ENCODE data around the gene OCEL1. TPM values are rescaled to one million over a fixed set of nuclear protein-coding genes. Genes with fewer than 3 reads are reported as not detected.

Gene OCEL1
- total and polyA plus RNA-seq, 3 donors from 2014 or later = 6.6 to 17.5 (median 13.9) TPM

DNA sequence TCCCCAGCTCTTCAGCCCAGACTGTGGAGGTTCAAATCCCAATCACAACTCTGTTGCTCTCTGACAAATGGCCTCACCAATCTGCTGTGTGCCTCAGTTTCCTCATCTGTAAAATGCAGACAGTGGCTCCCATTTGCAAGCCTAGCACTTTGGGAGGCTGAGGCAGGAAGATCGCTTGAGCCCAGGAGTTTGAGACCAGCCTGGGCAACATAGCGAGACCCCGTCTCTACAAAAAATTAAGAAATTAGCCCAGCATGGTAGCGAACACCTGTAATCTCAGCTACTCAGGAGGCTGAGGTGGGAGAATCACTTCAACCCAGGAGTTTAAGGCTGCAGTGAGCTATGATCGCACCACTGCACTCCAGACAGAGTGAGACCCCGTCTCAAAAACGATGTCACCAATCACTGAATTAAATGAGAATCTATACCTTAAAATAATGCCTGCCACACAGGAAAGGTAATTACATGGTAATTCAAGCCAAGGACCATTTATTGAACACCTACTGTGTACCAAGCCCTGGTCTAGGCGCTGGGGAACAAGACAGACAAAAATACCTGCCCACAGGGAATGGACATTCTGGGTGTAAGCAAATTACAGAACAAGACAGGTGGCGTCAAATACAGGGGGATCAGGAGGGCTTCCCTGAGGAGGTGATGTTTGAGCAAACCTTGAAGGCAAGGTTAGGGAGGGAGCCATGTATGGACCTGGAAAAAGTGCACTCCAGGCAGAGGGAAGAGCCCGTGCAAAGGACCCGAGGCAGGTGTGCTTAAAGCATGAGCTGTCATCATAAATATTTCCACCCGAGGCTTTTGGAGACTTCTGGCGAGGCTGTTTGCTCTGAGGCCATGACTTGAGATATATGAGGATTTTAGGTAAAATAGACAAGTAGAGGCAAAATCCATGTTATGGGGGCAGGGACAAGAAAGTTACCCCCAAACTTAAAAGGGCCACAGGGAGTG, 12.0 kb downstream of the OCEL1 start:
- Histone ChIP-seq H3K4me3 (no peak overlapping the region), H3K27ac (no peak overlapping the region), H3K9me3 (no peaks in the 10 kb centered on the region), H3K4me1 (peaks cover 35% of the 10 kb centered on the region), H3K27me3 (no peaks in the 10 kb centered on the region), H3K36me3 (ENCODE audit: low read depth, missing control alignments) (no peaks in the 10 kb centered on the region)
- intact Hi-C loops (cut with DNase I; ENCODE audit: low total_unique reads) = no loop called here
- DNase-seq = no peak
- no peak for TF ChIP-seq POLR2A (IDR thresholded peaks at IDR 0.05)
- TF ChIP-seq, protein P1, sequence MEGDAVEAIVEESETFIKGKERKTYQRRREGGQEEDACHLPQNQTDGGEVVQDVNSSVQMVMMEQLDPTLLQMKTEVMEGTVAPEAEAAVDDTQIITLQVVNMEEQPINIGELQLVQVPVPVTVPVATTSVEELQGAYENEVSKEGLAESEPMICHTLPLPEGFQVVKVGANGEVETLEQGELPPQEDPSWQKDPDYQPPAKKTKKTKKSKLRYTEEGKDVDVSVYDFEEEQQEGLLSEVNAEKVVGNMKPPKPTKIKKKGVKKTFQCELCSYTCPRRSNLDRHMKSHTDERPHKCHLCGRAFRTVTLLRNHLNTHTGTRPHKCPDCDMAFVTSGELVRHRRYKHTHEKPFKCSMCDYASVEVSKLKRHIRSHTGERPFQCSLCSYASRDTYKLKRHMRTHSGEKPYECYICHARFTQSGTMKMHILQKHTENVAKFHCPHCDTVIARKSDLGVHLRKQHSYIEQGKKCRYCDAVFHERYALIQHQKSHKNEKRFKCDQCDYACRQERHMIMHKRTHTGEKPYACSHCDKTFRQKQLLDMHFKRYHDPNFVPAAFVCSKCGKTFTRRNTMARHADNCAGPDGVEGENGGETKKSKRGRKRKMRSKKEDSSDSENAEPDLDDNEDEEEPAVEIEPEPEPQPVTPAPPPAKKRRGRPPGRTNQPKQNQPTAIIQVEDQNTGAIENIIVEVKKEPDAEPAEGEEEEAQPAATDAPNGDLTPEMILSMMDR (IDR thresholded peaks at IDR 0.05) = no peak
- WGBS, 2 donors = 92 to 95% methylated on average over 13 of the region's 13 CpGs

GRCh38 chr19:17240062-17240752, 14.2 kb downstream of the OCEL1 start:
- Histone ChIP-seq H3K4me3 (no peak overlapping the region), H3K4me1 (peaks cover 40% of the 10 kb centered on the region), H3K27ac (peak overlapping the region in 1 of 2 donors; percentile 15), H3K9me3 (no peaks in the 10 kb centered on the region), H3K27me3 (no peaks in the 10 kb centered on the region), H3K36me3 (ENCODE audit: low read depth, missing control alignments) (no peaks in the 10 kb centered on the region)
- TF ChIP-seq, protein P1 (IDR thresholded peaks at IDR 0.05) = no peak
- TF ChIP-seq POLR2A (IDR thresholded peaks at IDR 0.05) = no peak
- WGBS, 2 donors = 52 to 67% methylated on average over 17 to 24 of the region's 24 CpGs
- no peak for DNase-seq
- intact Hi-C loops (cut with DNase I; ENCODE audit: low total_unique reads) = no loop called here

DNA sequence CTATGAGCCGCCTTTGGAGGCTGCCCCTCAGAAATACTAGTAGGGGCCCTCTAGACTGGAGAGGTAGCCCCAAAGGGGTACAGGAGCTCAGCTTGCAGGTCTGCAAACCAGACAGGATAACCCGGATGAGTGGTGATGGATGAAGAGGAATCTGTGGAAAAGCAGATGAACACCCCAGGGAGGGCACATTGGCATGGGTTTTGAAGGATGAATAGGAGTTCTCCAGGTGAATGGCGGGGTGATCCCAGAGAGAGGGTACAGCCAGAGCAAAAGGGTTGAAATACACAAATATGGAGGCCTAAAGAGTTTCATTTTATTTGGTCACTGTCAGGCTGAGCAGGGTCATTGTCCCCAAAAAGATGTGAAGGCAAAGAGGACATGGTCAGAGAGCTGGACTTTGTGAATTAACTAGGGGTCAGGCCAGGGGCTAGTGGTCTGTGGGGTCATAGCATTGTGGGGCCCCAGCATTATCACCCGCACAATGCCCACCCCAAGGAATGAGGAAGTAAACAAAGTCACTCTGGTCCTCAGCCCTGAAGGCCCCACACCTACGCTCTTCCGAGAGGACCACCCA, 14.9 kb downstream of the OCEL1 start:
- no peak overlapping the region for H3K27ac ChIP-seq
- WGBS, 2 donors = 98 to 100% methylated on average over 4 to 6 of the region's 6 CpGs
- intact Hi-C loops (cut with DNase I; ENCODE audit: low total_unique reads) = no loop called here

DNA sequence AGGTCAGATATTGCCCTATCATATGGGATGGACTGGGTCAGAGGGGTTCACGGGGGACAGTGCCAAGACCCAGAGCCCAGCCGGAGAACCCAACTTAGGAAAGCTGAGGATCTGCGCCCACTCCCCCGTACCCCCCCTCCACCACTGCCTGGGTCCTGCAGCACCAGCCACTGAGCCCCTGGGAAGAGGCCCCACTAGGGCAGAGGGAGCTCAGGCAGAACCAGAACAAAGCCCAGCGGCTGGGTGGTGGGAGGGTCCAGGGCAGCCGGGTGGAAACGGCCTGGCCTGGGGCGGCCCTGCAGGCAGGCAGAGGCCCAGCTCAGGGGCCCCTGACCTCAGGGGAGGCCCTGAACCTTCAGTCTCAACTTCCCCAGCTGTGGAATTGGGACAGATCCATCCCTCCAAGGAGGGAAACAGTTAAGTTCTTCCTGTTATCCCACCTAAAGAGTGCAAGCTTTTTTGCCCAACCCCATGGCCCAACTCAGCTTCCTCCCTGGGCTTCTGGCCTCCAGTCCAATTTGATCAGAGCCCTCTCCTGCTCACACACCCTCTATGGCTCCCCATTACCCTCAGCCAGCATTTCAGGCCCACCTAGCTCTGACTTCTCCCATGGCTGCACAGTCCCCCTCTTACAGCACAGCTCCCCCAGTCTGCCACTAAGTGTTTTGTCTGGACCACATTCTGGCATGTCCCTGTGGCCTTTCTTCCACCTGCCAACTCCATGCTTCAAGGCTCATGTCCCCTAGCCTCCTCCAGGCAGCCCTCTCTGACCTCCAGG, 16.6 kb downstream of the OCEL1 start:
- Histone ChIP-seq H3K27ac (peak overlapping the region in 1 of 2 donors; percentile 82), H3K27me3 (no peaks in the 10 kb centered on the region), H3K4me3 (no peak overlapping the region), H3K36me3 (ENCODE audit: low read depth, missing control alignments) (no peaks in the 10 kb centered on the region), H3K9me3 (no peaks in the 10 kb centered on the region), H3K4me1 (peaks cover 45% of the 10 kb centered on the region)
- no peak for DNase-seq
- intact Hi-C loops (cut with DNase I; ENCODE audit: low total_unique reads) = no loop called here
- no peak for TF ChIP-seq POLR2A (IDR thresholded peaks at IDR 0.05)
- TF ChIP-seq, protein P1 (IDR thresholded peaks at IDR 0.05) = no peak
- WGBS, 2 donors = 71 to 83% methylated on average over 3 to 7 of the region's 8 CpGs

More for the DNA sequence above, 14.9 kb downstream of the OCEL1 start:
- H3K36me3 ChIP-seq (ENCODE audit: low read depth, missing control alignments) = no peaks in the 10 kb centered on the region
- no peak for DNase-seq
- TF ChIP-seq, protein P1 (IDR thresholded peaks at IDR 0.05) = no peak
- no peak for TF ChIP-seq POLR2A (IDR thresholded peaks at IDR 0.05)
- H3K4me3 ChIP-seq = no peak overlapping the region
- no peaks in the 10 kb centered on the region for H3K9me3 ChIP-seq
- peaks cover 37% of the 10 kb centered on the region for H3K4me1 ChIP-seq
- no peaks in the 10 kb centered on the region for H3K27me3 ChIP-seq
